HG03342 (cell line): Measurements from ENCODE around the gene KRTAP10-11.
"Not testable (repeated sequence)": the region's sequence is repeated elsewhere in the genome, so short reads cannot be mapped to it uniquely, and the experiment has no call there.

Source experiments
- ATAC-seq: cut with Tn5 transposase; IDR thresholded peaks from one replicate; pipeline ENCODE4 v1.9.1; 2021; ENCODE audit warnings: mild to moderate bottlenecking, moderate library complexity; ENCODE audit not compliant: unreplicated experiment

The KRTAP10-11 gene

GRCh38 chr21:44614961-44615391, 31.2 kb upstream of the KRTAP10-11 start:
- no peak for ATAC-seq

- ATAC-seq: no peak
These were observed 30.7 kb upstream of the KRTAP10-11 start for GRCh38 chr21:44615466-44615865.

GRCh38 chr21:44615911-44616590, 30.2 kb upstream of the KRTAP10-11 start:
- no peak for ATAC-seq

- ATAC-seq: no peak
These were observed 29.7 kb upstream of the KRTAP10-11 start for GRCh38 chr21:44616591-44616926.

- no peak for ATAC-seq
These were observed 29.1 kb upstream of the KRTAP10-11 start for GRCh38 chr21:44617071-44617501.

GRCh38 chr21:44618504-44618903, 27.7 kb upstream of the KRTAP10-11 start:
- ATAC-seq: no peak

- ATAC-seq: no peak
These were observed 27.3 kb upstream of the KRTAP10-11 start for GRCh38 chr21:44618909-44619308.

GRCh38 chr21:44619886-44620285, 26.3 kb upstream of the KRTAP10-11 start:
- no peak for ATAC-seq

- ATAC-seq: no peak
These were observed 22.6 kb upstream of the KRTAP10-11 start for GRCh38 chr21:44623575-44623974.

GRCh38 chr21:44625756-44626155, 20.5 kb upstream of the KRTAP10-11 start:
- no peak for ATAC-seq

- ATAC-seq: no peak
These were observed 20.0 kb upstream of the KRTAP10-11 start for GRCh38 chr21:44626262-44626661.

GRCh38 chr21:44626673-44627143, 19.5 kb upstream of the KRTAP10-11 start, which contains the start of gene KRTAP10-9:
TSS of gene KRTAP10-9 (plus strand) at chr21:44627093. CDS start at chr21:44627172, 79 bp downstream.
- ATAC-seq: no peak

GRCh38 chr21:44627181-44627822, 18.9 kb upstream of the KRTAP10-11 start:
- ATAC-seq: not testable (repeated sequence)

GRCh38 chr21:44627831-44628233, 18.4 kb upstream of the KRTAP10-11 start:
- ATAC-seq: not testable (repeated sequence)

- no peak for ATAC-seq
These were observed 17.4 kb upstream of the KRTAP10-11 start for GRCh38 chr21:44628707-44629391.

- ATAC-seq: no peak
These were observed 15.8 kb upstream of the KRTAP10-11 start for GRCh38 chr21:44630440-44630839.

GRCh38 chr21:44632067-44632466, 14.1 kb upstream of the KRTAP10-11 start:
- ATAC-seq: no peak

GRCh38 chr21:44636209-44637017, 9.8 kb upstream of the KRTAP10-11 start:
- no peak for ATAC-seq

GRCh38 chr21:44637018-44637850, 9.0 kb upstream of the KRTAP10-11 start, which contains the start of gene KRTAP10-10:
TSS of gene KRTAP10-10 (plus strand) at chr21:44637356. CDS start at chr21:44637418, 62 bp downstream.
- no peak for ATAC-seq

GRCh38 chr21:44637851-44638348, 8.3 kb upstream of the KRTAP10-11 start:
- not testable (repeated sequence) for ATAC-seq
